ENCODE data around the gene KIF1B. TPM values are rescaled to one million over a fixed set of nuclear protein-coding genes. Genes with fewer than 3 reads are reported as not detected.

KIF1B gene
- total RNA-seq, 6 donors from 2014 or later, result 29.4 to 67.1 (median 42.0) TPM

DNA sequence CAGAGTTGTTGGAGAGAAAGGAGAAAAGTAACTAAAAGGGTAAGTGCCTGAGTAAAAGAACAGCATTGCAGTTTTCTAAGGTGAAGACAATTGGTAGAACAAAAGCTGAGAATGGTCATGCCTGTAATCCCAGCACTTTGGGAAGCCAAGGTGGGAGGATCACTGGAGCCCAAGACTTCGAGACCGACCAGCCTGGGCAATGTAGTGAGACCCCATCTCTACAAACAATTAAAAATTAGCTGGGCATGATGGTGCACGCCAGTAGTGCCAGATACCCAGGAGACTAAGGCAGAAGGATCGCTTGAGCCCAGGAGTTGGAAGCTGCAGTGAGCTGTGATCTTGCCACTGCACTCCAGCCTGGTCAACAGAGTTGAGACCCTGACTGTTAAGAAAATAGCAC is 173.3 kb downstream of the KIF1B start:
- H3K27ac ChIP-seq, result no peak overlapping the region
- TF ChIP-seq EP300 (IDR thresholded peaks at IDR 0.05) (no peak), POLR2AphosphoS5 (IDR thresholded peaks at IDR 0.05) (no peak), POLR2A (IDR thresholded peaks at IDR 0.05) (no peak)
- TF ChIP-seq, protein P1, sequence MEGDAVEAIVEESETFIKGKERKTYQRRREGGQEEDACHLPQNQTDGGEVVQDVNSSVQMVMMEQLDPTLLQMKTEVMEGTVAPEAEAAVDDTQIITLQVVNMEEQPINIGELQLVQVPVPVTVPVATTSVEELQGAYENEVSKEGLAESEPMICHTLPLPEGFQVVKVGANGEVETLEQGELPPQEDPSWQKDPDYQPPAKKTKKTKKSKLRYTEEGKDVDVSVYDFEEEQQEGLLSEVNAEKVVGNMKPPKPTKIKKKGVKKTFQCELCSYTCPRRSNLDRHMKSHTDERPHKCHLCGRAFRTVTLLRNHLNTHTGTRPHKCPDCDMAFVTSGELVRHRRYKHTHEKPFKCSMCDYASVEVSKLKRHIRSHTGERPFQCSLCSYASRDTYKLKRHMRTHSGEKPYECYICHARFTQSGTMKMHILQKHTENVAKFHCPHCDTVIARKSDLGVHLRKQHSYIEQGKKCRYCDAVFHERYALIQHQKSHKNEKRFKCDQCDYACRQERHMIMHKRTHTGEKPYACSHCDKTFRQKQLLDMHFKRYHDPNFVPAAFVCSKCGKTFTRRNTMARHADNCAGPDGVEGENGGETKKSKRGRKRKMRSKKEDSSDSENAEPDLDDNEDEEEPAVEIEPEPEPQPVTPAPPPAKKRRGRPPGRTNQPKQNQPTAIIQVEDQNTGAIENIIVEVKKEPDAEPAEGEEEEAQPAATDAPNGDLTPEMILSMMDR (IDR thresholded peaks at IDR 0.05), result no peak
- H3K9me3 ChIP-seq, result no peaks in the 10 kb centered on the region
- no peak for ATAC-seq (ENCODE audit: low FRiP score in 2 of 2)
- H3K4me1 ChIP-seq, result peaks cover 0 to 20% (median 12%) of the 10 kb centered on the region in 4 donors
- peaks cover 3 to 24% (median 8%) of the 10 kb centered on the region in 4 donors for H3K36me3 ChIP-seq
- H3K27me3 ChIP-seq, result no peaks in the 10 kb centered on the region
- no peak for DNase-seq
- H3K4me3 ChIP-seq, result no peak overlapping the region
- WGBS, 2 donors, result 85 to 94% methylated on average over 4 of the region's 4 CpGs

- peaks cover 0 to 20% (median 14%) of the 10 kb centered on the region in 4 donors for H3K4me1 ChIP-seq
- WGBS, 2 donors, result 92 to 93% methylated on average over 8 of the region's 8 CpGs
- H3K27ac ChIP-seq, result no peak overlapping the region
- no peak overlapping the region for H3K4me3 ChIP-seq
- H3K36me3 ChIP-seq, result peaks cover 3 to 19% (median 4%) of the 10 kb centered on the region in 4 donors
- DNase-seq (no peak), ATAC-seq (ENCODE audit: low FRiP score in 2 of 2) (no peak)
- H3K27me3 ChIP-seq, result no peaks in the 10 kb centered on the region
- no peaks in the 10 kb centered on the region for H3K9me3 ChIP-seq
- TF ChIP-seq EP300 (IDR thresholded peaks at IDR 0.05) (no peak), POLR2AphosphoS5 (IDR thresholded peaks at IDR 0.05) (no peak), POLR2A (IDR thresholded peaks at IDR 0.05) (no peak)
- TF ChIP-seq, protein P1 (IDR thresholded peaks at IDR 0.05), result no peak
Measured at GRCh38 chr1:10384219-10384618, 173.8 kb downstream of the KIF1B start.

- no peaks in the 10 kb centered on the region for H3K27me3 ChIP-seq
- H3K36me3 ChIP-seq, result peaks cover 0 to 4% (median 0%) of the 10 kb centered on the region in 4 donors
- H3K4me1 ChIP-seq, result peaks cover 0 to 20% (median 15%) of the 10 kb centered on the region in 4 donors
- TF ChIP-seq POLR2AphosphoS5 (IDR thresholded peaks at IDR 0.05), result no peak
- TF ChIP-seq, protein P1 (IDR thresholded peaks at IDR 0.05), result no peak
- TF ChIP-seq POLR2A (IDR thresholded peaks at IDR 0.05), result no peak
- TF ChIP-seq EP300 (IDR thresholded peaks at IDR 0.05), result no peak
- no peaks in the 10 kb centered on the region for H3K9me3 ChIP-seq
- DNase-seq (peak in 1 of 2 donors; percentile 39), ATAC-seq (ENCODE audit: low FRiP score in 2 of 2) (peak in 1 of 2 donors; percentile 28)
- H3K4me3 ChIP-seq, result no peak overlapping the region
- 75 to 83% methylated on average over 12 of the region's 12 CpGs for WGBS, 2 donors
- peak overlapping the region; percentile 72 to 78 (median 76) for H3K27ac ChIP-seq
Measured at GRCh38 chr1:10386761-10387676, 176.6 kb downstream of the KIF1B start.

- TF ChIP-seq POLR2A (IDR thresholded peaks at IDR 0.05), result no peak
- TF ChIP-seq EP300 (IDR thresholded peaks at IDR 0.05), result peak in 1 of 4 donors; percentile 45
- H3K9me3 ChIP-seq, result no peaks in the 10 kb centered on the region
- ATAC-seq (ENCODE audit: low FRiP score in 2 of 2) (peak; percentile 54 to 88), DNase-seq (peak in 1 of 2 donors; percentile 41)
- no peaks in the 10 kb centered on the region for H3K36me3 ChIP-seq
- H3K4me3 ChIP-seq, result peak overlapping the region in 2 of 4 donors; percentile 14 to 26
- peaks cover 0 to 20% (median 15%) of the 10 kb centered on the region in 4 donors for H3K4me1 ChIP-seq
- H3K27me3 ChIP-seq, result no peaks in the 10 kb centered on the region
- WGBS, 2 donors, result 18 to 38% methylated on average over 3 of the region's 3 CpGs
- H3K27ac ChIP-seq, result peak overlapping the region; percentile 72 to 78 (median 76)
Measured at GRCh38 chr1:10387677-10388386, 177.5 kb downstream of the KIF1B start.

GRCh38 chr1:10388387-10388715 is 178.0 kb downstream of the KIF1B start:
- ATAC-seq (ENCODE audit: low FRiP score in 2 of 2) (peak in 1 of 2 donors; percentile 55), DNase-seq (no peak)
- Histone ChIP-seq H3K9me3 (no peaks in the 10 kb centered on the region), H3K27me3 (no peaks in the 10 kb centered on the region), H3K27ac (peak overlapping the region; percentile 65 to 78 (median 76)), H3K4me1 (peaks cover 0 to 20% (median 15%) of the 10 kb centered on the region in 4 donors), H3K4me3 (no peak overlapping the region), H3K36me3 (no peaks in the 10 kb centered on the region)
- WGBS, 2 donors, result 64 to 69% methylated on average over 3 of the region's 3 CpGs
- TF ChIP-seq EP300 (IDR thresholded peaks at IDR 0.05) (no peak), POLR2A (IDR thresholded peaks at IDR 0.05) (no peak), POLR2AphosphoS5 (IDR thresholded peaks at IDR 0.05) (no peak)
- TF ChIP-seq, protein P1 (IDR thresholded peaks at IDR 0.05), result no peak

Data from upper lobe of left lung (tissue), 6 donors.